Measurements from ENCODE around the gene MYO15B.

The MYO15B gene

GRCh38 chr17:75670868-75671267 lies 83.3 kb downstream of the MYO15B start:
- no peak for DNase-seq

GRCh38 chr17:75672011-75672410 lies 84.4 kb downstream of the MYO15B start:
- no peak for DNase-seq

- no peak for DNase-seq
Observed at GRCh38 chr17:75673487-75673886, 85.9 kb downstream of the MYO15B start.
